GM23248 (cell line): ENCODE data around the gene CD109. TPM values are rescaled to one million over a fixed set of nuclear protein-coding genes. Genes with fewer than 3 reads are reported as not detected.

Experiments
- DNase-seq: peaks from one replicate; pipeline ENCODE4 v3.0.0-alpha.2; 2015
- H2AFZ ChIP-seq: fragments of 200-600 bp; sonication (generic); 2 replicates; pipeline ENCODE4 v1.6.1; 2016; ENCODE audit warnings: antibody characterized with exemption
- H3F3A ChIP-seq: fragments of 200-600 bp; sonication (generic); 2 replicates; pipeline ENCODE4 v1.6.1; 2016; ENCODE audit warnings: mild to moderate bottlenecking, antibody characterized with exemption, mixed run types; ENCODE audit not compliant: insufficient read depth
- H3K27ac ChIP-seq: fragments of 200-600 bp; sonication (generic); 2 replicates; pipeline ENCODE4 v1.5.1; 2016; ENCODE audit warnings: mild to moderate bottlenecking
- H3K27me3 ChIP-seq: fragments of 200-600 bp; sonication (generic); replicated peaks from 2 replicates; pipeline ENCODE4 v1.6.1; 2016; ENCODE audit warnings: mild to moderate bottlenecking; ENCODE audit not compliant: insufficient read depth
- H3K36me3 ChIP-seq: fragments of 200-600 bp; sonication (generic); 2 replicates; pipeline ENCODE4 v1.6.1; 2016; ENCODE audit warnings: low read depth, mild to moderate bottlenecking
- H3K4me1 ChIP-seq: fragments of 200-600 bp; sonication (generic); 2 replicates; pipeline ENCODE4 v1.6.1; 2016; ENCODE audit warnings: mild to moderate bottlenecking; ENCODE audit not compliant: insufficient read depth
- H3K4me2 ChIP-seq: fragments of 200-600 bp; sonication (generic); one replicate; pipeline ENCODE4 v1.6.1; 2016; ENCODE audit warnings: mild to moderate bottlenecking; ENCODE audit not compliant: unreplicated experiment
- H3K4me3 ChIP-seq: fragments of 200-600 bp; sonication (generic); 2 replicates; pipeline ENCODE4 v1.5.1; 2016; ENCODE audit warnings: mild to moderate bottlenecking
- H3K79me2 ChIP-seq: fragments of 200-600 bp; sonication (generic); 2 replicates; pipeline ENCODE4 v1.6.1; 2016; ENCODE audit warnings: mild to moderate bottlenecking; ENCODE audit not compliant: insufficient read depth
- H3K9ac ChIP-seq: fragments of 200-600 bp; sonication (generic); 2 replicates; pipeline ENCODE4 v1.6.1; 2016; ENCODE audit warnings: mild to moderate bottlenecking
- H3K9me2 ChIP-seq: fragments of 200-600 bp; sonication (generic); 2 replicates; pipeline ENCODE4 v1.6.1; 2016; ENCODE audit warnings: mixed run types, mild to moderate bottlenecking, moderate library complexity; ENCODE audit not compliant: insufficient read depth
- H3K9me3 ChIP-seq: fragments of 200-600 bp; sonication (generic); one replicate; pipeline ENCODE4 v1.6.1; 2017; ENCODE audit warnings: low read depth
- H4K20me1 ChIP-seq: fragments of 200-600 bp; sonication (generic); 2 replicates; pipeline ENCODE4 v1.6.0; 2016; ENCODE audit not compliant: insufficient read depth
- EZH2 ChIP-seq: fragments of 200-600 bp; sonication (generic); IDR thresholded peaks from 2 replicates; pipeline ENCODE4 v1.6.1; 2018; ENCODE audit warnings: antibody characterized with exemption, mild to moderate bottlenecking; ENCODE audit not compliant: insufficient read depth, poor library complexity, severe bottlenecking
- EZH2phosphoT487 ChIP-seq: fragments of 200-600 bp; sonication (generic); IDR thresholded peaks from 2 replicates; pipeline ENCODE4 v1.6.1; 2018; ENCODE audit warnings: antibody characterized with exemption, moderate library complexity, mild to moderate bottlenecking, low read depth; ENCODE audit not compliant: insufficient read depth
- WGBS, 2 experiments: methylation state at CpG; one replicate each; pipeline ENCODE4 v1.1.6; 2015 to 2017; ENCODE audit warnings: low lambda C conversion rate in 2 of 2, low coverage in 1 of 2; ENCODE audit errors: missing lambda C conversion rate in 2 of 2; 5-methylcytosine and 5-hydroxymethylcytosine counted together
- in situ Hi-C: fragments of 300-500 bp; cut with MboI; formaldehyde crosslinking; loops from 2 replicates; pipeline ENCODE4 v1.15.0; 2020
- polyA plus RNA-seq: library from polyadenylated mRNA; unstranded; fragments of >200 nt; fragmentation: Nextera tagmentation; extraction: Ambion mirVana; gene quantifications from 2 replicates; pipeline ENCODE4 v1.2.1, GENCODE V29; 2016
- total RNA-seq: library from RNA; depleted of rRNA; stranded (reverse); fragments of >200 nt; shearing (Covaris generic); gene quantifications from 2 replicates; pipeline ENCODE4 v1.2.3, GENCODE V29; 2014

Gene CD109
- total and polyA plus RNA-seq, 2 experiments from 2014 or later, result 31.3 to 68.6 TPM

DNA sequence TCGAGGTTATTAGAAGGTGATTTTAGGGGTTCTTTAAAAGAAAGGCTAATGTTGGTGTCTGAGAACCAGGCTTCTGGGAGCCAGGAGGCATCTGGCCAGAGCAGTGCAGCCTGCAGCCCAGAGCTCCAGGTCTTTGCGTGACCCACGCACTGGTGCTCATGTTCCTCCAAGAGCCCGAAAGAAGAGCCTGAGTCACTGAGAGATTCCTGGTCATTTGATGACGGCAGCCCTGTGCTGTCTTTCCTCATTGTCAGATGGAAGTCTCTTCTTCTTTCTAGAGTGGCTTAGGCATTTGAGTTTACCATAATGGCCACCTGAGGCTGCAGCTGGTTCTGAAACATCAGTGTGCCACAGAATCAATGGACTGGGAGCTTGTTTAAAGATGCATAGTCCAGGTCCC, 46.4 kb downstream of the CD109 start:
- no peak overlapping the region for H3K4me3 ChIP-seq
- H3K79me2 ChIP-seq, result peaks cover 37% of the 10 kb centered on the region
- no peak overlapping the region for H3K4me2 ChIP-seq
- H4K20me1 ChIP-seq, result no peaks in the 10 kb centered on the region
- no peak overlapping the region for H2AFZ ChIP-seq
- TF ChIP-seq EZH2phosphoT487, result no peak
- no peak for TF ChIP-seq EZH2
- H3K9me2 ChIP-seq, result no peaks in the 10 kb centered on the region
- in situ Hi-C loops, result loop anchor here (25.0 kb wide), 1 partner anchor 1470 kb away; the partner anchor contains the start of gene COL12A1
- no peaks in the 10 kb centered on the region for H3K27me3 ChIP-seq
- peaks cover 21% of the 10 kb centered on the region for H3K4me1 ChIP-seq
- WGBS, 2 experiments, result 97 to 98% methylated on average over 5 of the region's 5 CpGs
- no peaks in the 10 kb centered on the region for H3K36me3 ChIP-seq
- no peak for DNase-seq
- no peak overlapping the region for H3K27ac ChIP-seq
- H3K9me3 ChIP-seq, result no peaks in the 10 kb centered on the region
- H3K9ac ChIP-seq, result no peak overlapping the region
- H3F3A ChIP-seq, result peaks cover 15% of the 10 kb centered on the region; the same call in 1 of the 2 replicates

DNA sequence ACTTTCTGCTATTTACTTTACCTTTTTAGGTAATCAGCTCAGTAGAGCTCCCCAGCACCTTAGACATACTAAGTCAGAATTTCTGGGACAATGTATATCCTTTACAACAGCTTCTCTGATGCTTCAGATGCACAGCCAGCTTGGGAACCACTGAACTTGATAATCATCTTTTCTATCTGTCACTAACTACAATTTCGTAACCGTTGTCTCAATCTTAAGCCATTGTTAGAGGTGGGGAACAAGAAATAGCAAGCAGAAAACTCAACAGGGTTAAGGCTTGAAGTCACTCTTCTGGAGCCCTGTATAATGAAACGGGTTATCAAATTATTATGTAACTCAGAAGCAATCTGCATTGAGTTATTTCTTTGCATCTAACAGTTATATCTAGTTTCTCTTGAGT, 47.1 kb downstream of the CD109 start:
- Histone ChIP-seq H3K4me3 (no peak overlapping the region), H3K9ac (no peak overlapping the region), H3K9me2 (no peaks in the 10 kb centered on the region), H3K36me3 (no peaks in the 10 kb centered on the region), H3K27ac (no peak overlapping the region), H2AFZ (no peak overlapping the region), H4K20me1 (no peaks in the 10 kb centered on the region), H3K27me3 (no peaks in the 10 kb centered on the region), H3F3A (peaks cover 14% of the 10 kb centered on the region; the same call in 1 of the 2 replicates), H3K9me3 (no peaks in the 10 kb centered on the region), H3K4me2 (no peak overlapping the region), H3K79me2 (peaks cover 37% of the 10 kb centered on the region), H3K4me1 (peaks cover 21% of the 10 kb centered on the region)
- in situ Hi-C loops, result loop anchor here (25.0 kb wide), 1 partner anchor 1469 kb away; the partner anchor contains the start of gene COL12A1
- no peak for TF ChIP-seq EZH2phosphoT487
- TF ChIP-seq EZH2, result no peak
- no peak for DNase-seq
- WGBS, 2 experiments, result 94% methylated on average over 3 of the region's 3 CpGs

GRCh38 chr6:73743556-73743955, 47.6 kb downstream of the CD109 start:
- Histone ChIP-seq H3K27me3 (no peaks in the 10 kb centered on the region), H3K79me2 (peaks cover 37% of the 10 kb centered on the region), H3K9ac (no peak overlapping the region), H3K4me1 (peaks cover 16% of the 10 kb centered on the region), H3K36me3 (no peaks in the 10 kb centered on the region), H3K4me3 (no peak overlapping the region), H3K4me2 (no peak overlapping the region), H2AFZ (no peak overlapping the region), H3K9me3 (no peaks in the 10 kb centered on the region), H4K20me1 (no peaks in the 10 kb centered on the region), H3K27ac (no peak overlapping the region), H3F3A (peaks cover 10% of the 10 kb centered on the region; the same call in 1 of the 2 replicates), H3K9me2 (no peaks in the 10 kb centered on the region)
- WGBS, 2 experiments, result 91 to 94% methylated on average over 3 of the region's 3 CpGs
- TF ChIP-seq EZH2phosphoT487 (no peak), EZH2 (no peak)
- in situ Hi-C loops, result loop anchor here (25.0 kb wide), 1 partner anchor 1469 kb away; the partner anchor contains the start of gene COL12A1
- no peak for DNase-seq

DNA sequence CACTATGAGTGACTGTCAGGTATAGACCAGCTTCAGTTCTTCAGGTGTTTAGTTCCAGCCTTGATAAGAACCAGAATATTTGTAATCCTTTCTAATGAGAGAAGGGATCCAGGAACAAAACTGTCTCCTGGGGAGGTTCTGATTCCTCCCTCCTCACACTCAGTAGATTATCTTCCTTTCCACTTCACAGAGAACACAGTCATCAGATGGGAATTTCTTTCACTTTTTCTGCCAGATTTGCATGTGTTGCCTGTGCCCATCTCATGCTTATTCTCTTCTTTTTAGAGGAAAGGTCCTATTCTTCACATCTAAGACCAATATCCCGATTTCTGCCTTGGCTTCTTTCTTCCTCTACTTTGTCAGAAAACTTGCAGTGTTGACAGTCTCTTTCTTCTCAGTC, 50.8 kb downstream of the CD109 start:
- H3K4me3 ChIP-seq, result no peak overlapping the region
- H3K36me3 ChIP-seq, result no peaks in the 10 kb centered on the region
- H3K4me1 ChIP-seq, result peaks cover 16% of the 10 kb centered on the region
- H4K20me1 ChIP-seq, result no peaks in the 10 kb centered on the region
- H3K27me3 ChIP-seq, result no peaks in the 10 kb centered on the region
- no peaks in the 10 kb centered on the region for H3K9me3 ChIP-seq
- WGBS, 2 experiments, result 50 to 52% methylated on average over 1 of the region's 1 CpG
- no peaks in the 10 kb centered on the region for H3K9me2 ChIP-seq
- no peak overlapping the region for H3K4me2 ChIP-seq
- no peak overlapping the region for H2AFZ ChIP-seq
- DNase-seq, result peak; percentile 56
- H3K27ac ChIP-seq, result no peak overlapping the region
- in situ Hi-C loops, result loop anchor here (25.0 kb wide), 1 partner anchor 1466 kb away; the partner anchor contains the start of gene COL12A1
- TF ChIP-seq EZH2, result no peak
- TF ChIP-seq EZH2phosphoT487, result no peak
- H3K79me2 ChIP-seq, result peaks cover 26% of the 10 kb centered on the region
- no peak overlapping the region for H3K9ac ChIP-seq
- 0 out of 2 replicates have a peak, but pooled peaks cover 6% of the 10 kb centered on the region for H3F3A ChIP-seq

DNA sequence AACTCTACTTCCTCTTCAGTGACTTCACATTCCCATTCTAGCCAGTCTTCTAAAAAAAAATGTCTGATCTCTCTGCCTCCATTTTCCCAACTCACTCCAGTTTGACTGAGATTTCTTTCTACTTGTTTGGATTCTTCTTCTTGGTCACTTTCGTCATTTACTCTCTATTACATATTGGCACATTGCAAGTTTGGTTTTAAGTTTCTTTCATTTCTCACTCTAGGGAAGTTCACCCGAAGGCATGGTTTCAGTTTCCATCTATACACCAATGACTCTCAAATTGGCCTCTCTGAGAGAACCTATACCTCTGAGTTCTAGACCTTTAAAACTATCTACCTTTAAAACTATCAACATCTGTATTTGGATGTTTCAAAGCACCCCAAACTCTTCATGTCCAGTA, 51.3 kb downstream of the CD109 start:
- TF ChIP-seq EZH2 (no peak), EZH2phosphoT487 (no peak)
- H3K9me2 ChIP-seq, result no peaks in the 10 kb centered on the region
- 0 out of 2 replicates have a peak, but pooled peaks cover 6% of the 10 kb centered on the region for H3F3A ChIP-seq
- in situ Hi-C loops, result loop anchor here (25.0 kb wide), 1 partner anchor 1465 kb away; the partner anchor contains the start of gene COL12A1
- H3K4me1 ChIP-seq, result peaks cover 16% of the 10 kb centered on the region
- no peak for DNase-seq
- no peaks in the 10 kb centered on the region for H4K20me1 ChIP-seq
- no peaks in the 10 kb centered on the region for H3K27me3 ChIP-seq
- H2AFZ ChIP-seq, result no peak overlapping the region
- no peaks in the 10 kb centered on the region for H3K9me3 ChIP-seq
- no peak overlapping the region for H3K27ac ChIP-seq
- no peak overlapping the region for H3K4me2 ChIP-seq
- no peak overlapping the region for H3K9ac ChIP-seq
- 89 to 97% methylated on average over 2 of the region's 2 CpGs for WGBS, 2 experiments
- H3K36me3 ChIP-seq, result no peaks in the 10 kb centered on the region
- H3K79me2 ChIP-seq, result peaks cover 24% of the 10 kb centered on the region
- H3K4me3 ChIP-seq, result no peak overlapping the region
